ENCODE measurements around the gene RANGAP1.

GRCh38 chr22:41252365-41252764 is 33.6 kb downstream of the RANGAP1 start:
- no peak for TF ChIP-seq CTCF (IDR thresholded peaks at IDR 0.05)
- no peak for TF ChIP-seq POLR2A (IDR thresholded peaks at IDR 0.05)

Data from right lobe of liver (tissue), 4 donors.